ENCODE measurements around the gene PCYT2. TPM values are rescaled to one million over a fixed set of nuclear protein-coding genes. Genes with fewer than 3 reads are reported as not detected.

PCYT2 gene
- total RNA-seq, 1 donor from 2014 or later: 46.8 TPM

GRCh38 chr17:81930142-81931125 is 19.2 kb upstream of the PCYT2 start:
- no peaks in the 10 kb centered on the region for H3K36me3 Mint-ChIP-seq
- H3K4me3 Mint-ChIP-seq: peak overlapping the region; percentile 42
- peaks cover 9% of the 10 kb centered on the region for H3K4me1 Mint-ChIP-seq (ENCODE audit: unreplicated experiment)
- no peaks in the 10 kb centered on the region for H3K9me3 Mint-ChIP-seq
- H3K27ac Mint-ChIP-seq: peak overlapping the region; percentile 18
- no peaks in the 10 kb centered on the region for H3K27me3 Mint-ChIP-seq
- no peak for TF ChIP-seq CTCF (conservative IDR thresholded peaks at IDR 0.05)
- no peak for DNase-seq (ENCODE audit: extremely low spot score, unreplicated experiment)

GRCh38 chr17:81929253-81930141 is 18.3 kb upstream of the PCYT2 start:
- TF ChIP-seq CTCF (conservative IDR thresholded peaks at IDR 0.05): no peak
- peak overlapping the region; percentile 39 for H3K27ac Mint-ChIP-seq
- peaks cover 9% of the 10 kb centered on the region for H3K4me1 Mint-ChIP-seq (ENCODE audit: unreplicated experiment)
- H3K4me3 Mint-ChIP-seq: peak overlapping the region; percentile 75
- DNase-seq (ENCODE audit: extremely low spot score, unreplicated experiment): no peak
- H3K36me3 Mint-ChIP-seq: no peaks in the 10 kb centered on the region
- H3K9me3 Mint-ChIP-seq: no peaks in the 10 kb centered on the region
- H3K27me3 Mint-ChIP-seq: no peaks in the 10 kb centered on the region

- Mint-ChIP-seq H3K36me3 (no peaks in the 10 kb centered on the region), H3K27me3 (no peaks in the 10 kb centered on the region), H3K9me3 (no peaks in the 10 kb centered on the region), H3K27ac (peak overlapping the region; percentile 39), H3K4me3 (peak overlapping the region; percentile 79), H3K4me1 (ENCODE audit: unreplicated experiment) (peaks cover 14% of the 10 kb centered on the region)
- TF ChIP-seq CTCF (conservative IDR thresholded peaks at IDR 0.05): no peak
- no peak for DNase-seq (ENCODE audit: extremely low spot score, unreplicated experiment)
Measured at GRCh38 chr17:81928544-81929252, 17.5 kb upstream of the PCYT2 start.

GRCh38 chr17:81927653-81928543 is 16.7 kb upstream of the PCYT2 start, which contains the start of gene MAFG:
Gene MAFG (minus strand): TSS chr17:81927735. CDS start chr17:81923185, 4,550 bp downstream.
- peaks cover 18% of the 10 kb centered on the region for H3K4me1 Mint-ChIP-seq (ENCODE audit: unreplicated experiment)
- TF ChIP-seq CTCF (conservative IDR thresholded peaks at IDR 0.05): peak; percentile 59
- no peaks in the 10 kb centered on the region for H3K9me3 Mint-ChIP-seq
- no peaks in the 10 kb centered on the region for H3K27me3 Mint-ChIP-seq
- H3K36me3 Mint-ChIP-seq: no peaks in the 10 kb centered on the region
- peak within 1 kb of the TSS; percentile 88 for H3K4me3 Mint-ChIP-seq
- H3K27ac Mint-ChIP-seq: peak within 1 kb of the TSS; percentile 97
- DNase-seq (ENCODE audit: extremely low spot score, unreplicated experiment): peak; percentile 97
